Keratinocyte (primary cell): ENCODE results near the gene RBP5. TPM values are rescaled to one million over a fixed set of nuclear protein-coding genes. Genes with fewer than 3 reads are reported as not detected.

Source experiments
- DNase-seq: peaks from one replicate; pipeline ENCODE4 v3.0.0-alpha.2; 2011; ENCODE audit warnings: low read depth, missing footprints, low spot score
- FAIRE-seq: peaks from 2 replicates; lab custom pipeline; 2011; peaks lifted over from hg19 to GRCh38; lab: Jason Lieb, UNC
- H2AFZ ChIP-seq: 2 replicates; pipeline ENCODE4 v1.6.0; 2012; ENCODE audit warnings: low read length, control low read depth, inconsistent platforms; ENCODE audit not compliant: control insufficient read depth
- H3K27ac ChIP-seq: 2 replicates; pipeline ENCODE4 v1.5.1; 2011; ENCODE audit warnings: low read length; ENCODE audit not compliant: control insufficient read depth, insufficient read depth
- H3K27me3 ChIP-seq: 3 replicates; pipeline ENCODE4 v1.6.0; 2011; ENCODE audit warnings: low read length; ENCODE audit not compliant: control insufficient read depth, insufficient read depth; ENCODE audit errors: extremely low read depth
- H3K36me3 ChIP-seq, 2 experiments: 2 replicates in 1 of 2; 3 replicates in 1 of 2; pipeline ENCODE4 v1.5.1; 2011; ENCODE audit warnings: low read length in 2 of 2, mild to moderate bottlenecking in 1 of 2; ENCODE audit not compliant: control insufficient read depth in 2 of 2, insufficient read depth in 2 of 2; ENCODE audit errors: extremely low read depth in 1 of 2
- H3K4me1 ChIP-seq: 3 replicates; pipeline ENCODE4 v1.5.1; 2011; ENCODE audit warnings: low read length; ENCODE audit not compliant: control insufficient read depth, insufficient read depth; ENCODE audit errors: extremely low read depth
- H3K4me2 ChIP-seq: 3 replicates; pipeline ENCODE4 v1.6.0; 2011; ENCODE audit warnings: low read depth, low read length; ENCODE audit not compliant: control insufficient read depth, insufficient read depth; ENCODE audit errors: extremely low read depth
- H3K4me3 ChIP-seq, 3 experiments: fragments of 200-600 bp in 1 of 3; sonication (generic) in 1 of 3; 2 replicates in 2 of 3; 3 replicates in 1 of 3; pipeline ENCODE4 v1.5.1; 2011 to 2016; ENCODE audit warnings: low read length in 3 of 3, mild to moderate bottlenecking in 3 of 3, control low read depth in 2 of 3, inconsistent platforms in 1 of 3, low read depth in 1 of 3, mixed read lengths in 1 of 3, mixed run types in 1 of 3, moderate library complexity in 1 of 3; ENCODE audit not compliant: control insufficient read depth in 2 of 3, insufficient read depth in 2 of 3; ENCODE audit errors: extremely low read depth in 1 of 3
- H3K79me2 ChIP-seq: 2 replicates; pipeline ENCODE4 v1.6.0; 2012; ENCODE audit warnings: low read length; ENCODE audit not compliant: control insufficient read depth, insufficient read depth
- H3K9ac ChIP-seq: 3 replicates; pipeline ENCODE4 v1.6.0; 2011; ENCODE audit warnings: low read length; ENCODE audit not compliant: control insufficient read depth, insufficient read depth; ENCODE audit errors: extremely low read depth
- H3K9me1 ChIP-seq: 3 replicates; pipeline ENCODE4 v1.6.0; 2011; ENCODE audit warnings: low read length; ENCODE audit not compliant: control insufficient read depth, insufficient read depth; ENCODE audit errors: extremely low read depth
- H3K9me3 ChIP-seq: 2 replicates; pipeline ENCODE4 v1.5.1; 2012; ENCODE audit warnings: low read depth, low read length; ENCODE audit not compliant: control insufficient read depth
- H4K20me1 ChIP-seq: 3 replicates; pipeline ENCODE4 v1.6.0; 2011; ENCODE audit warnings: low read length; ENCODE audit not compliant: control insufficient read depth, insufficient read depth; ENCODE audit errors: extremely low read depth
- CTCF ChIP-seq, 3 experiments: IDR thresholded peaks in 1 of 3; conservative IDR thresholded peaks in 1 of 3; optimal IDR thresholded peaks in 1 of 3; 2 replicates in 2 of 3; 3 replicates in 1 of 3; pipeline versions ENCODE3 to v1.5.1; 2011; ENCODE audit warnings: low read length in 3 of 3, mild to moderate bottlenecking in 3 of 3, moderate library complexity in 2 of 3, control low read depth in 1 of 3, inconsistent platforms in 1 of 3; ENCODE audit not compliant: insufficient read depth in 2 of 3; ENCODE audit errors: extremely low read depth in 1 of 3
- EZH2 ChIP-seq: IDR thresholded peaks from one replicate; pipeline ENCODE4 v1.6.1; 2012; ENCODE audit warnings: inconsistent platforms, mild to moderate bottlenecking, low read length, moderate library complexity
- dilution Hi-C: fragments of 300-500 bp; cut with MboI; formaldehyde crosslinking; loops from one replicate; pipeline ENCODE4 v1.7.0; 2020; ENCODE audit warnings: low sequenced_read_pairs; ENCODE audit not compliant: extremely low pct_ligation_motif_present
- polyA plus RNA-seq, 5 experiments: library from polyadenylated mRNA; depleted of rRNA in 3 of 5; stranded (reverse) in 3 of 5; stranded (forward) in 1 of 5; unstranded in 1 of 5; fragments of >200 nt; gene quantifications; 1 replicate in 1 of 5; 2 replicates in 3 of 5; 3 replicates in 1 of 5; pipeline versions ENCODE4 v1.2.1 to v1.2.3, GENCODE V29; 2011 to 2012; ENCODE audit warnings: missing spikeins in 2 of 5, low read depth in 1 of 5, low replicate concordance in 1 of 5

The RBP5 gene
- polyA plus RNA-seq, 1 donor (not counting 4 experiments of a cell fraction or from before 2014, with no cell fraction given): not detected

DNA sequence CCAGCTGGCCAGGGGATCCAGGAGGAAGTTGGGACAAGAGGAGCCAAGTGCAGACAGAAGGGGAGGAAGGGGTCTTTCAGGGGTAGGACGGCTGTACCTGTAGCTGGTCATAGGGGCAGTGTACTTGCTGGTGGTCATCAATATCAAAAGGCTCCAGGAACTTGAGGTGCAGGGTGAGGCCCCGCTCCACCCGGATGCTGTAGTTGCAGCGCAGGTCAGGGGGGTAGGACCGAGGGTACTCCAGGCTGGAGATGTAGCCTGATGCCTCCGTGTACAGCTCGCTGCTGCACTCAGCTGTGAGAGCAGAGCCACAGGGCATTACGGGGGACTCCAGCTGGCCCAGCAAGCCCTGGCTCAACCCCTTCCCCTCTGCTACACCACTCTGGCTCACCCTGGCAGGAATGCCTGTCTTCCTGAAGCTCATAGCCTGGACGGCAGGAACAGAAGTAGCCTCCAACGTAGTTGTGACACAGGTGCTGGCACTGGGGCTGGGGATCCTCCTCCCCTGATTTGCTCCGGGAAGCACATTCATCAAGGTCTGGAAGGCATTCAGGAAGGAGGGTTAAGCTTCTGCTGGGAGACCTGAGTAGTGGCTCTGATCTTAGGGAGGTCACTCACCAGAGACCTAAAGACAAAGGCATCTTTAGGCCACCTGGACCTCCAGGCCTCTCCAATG, 39.4 kb downstream of the RBP5 start:
- Histone ChIP-seq H3K27ac (no peak overlapping the region), H3K9ac (no peak overlapping the region), H3K79me2 (no peaks in the 10 kb centered on the region), H3K27me3 (no peaks in the 10 kb centered on the region), H4K20me1 (no peaks in the 10 kb centered on the region), H3K36me3 (no peaks in the 10 kb centered on the region), H3K4me3 (no peak overlapping the region), H3K4me2 (no peak overlapping the region), H3K4me1 (peaks cover 6% of the 10 kb centered on the region), H3K9me3 (no peaks in the 10 kb centered on the region), H2AFZ (no peak overlapping the region), H3K9me1 (no peaks in the 10 kb centered on the region)
- TF ChIP-seq EZH2 (no peak), CTCF (optimal IDR thresholded peaks at IDR 0.05 in 1 of 3, IDR thresholded peaks at IDR 0.05 in 1 of 3, conservative IDR thresholded peaks at IDR 0.05 in 1 of 3; ENCODE audit: extremely low read depth in 1 of 3, insufficient read depth in 2 of 3, low read length in 3 of 3) (no peak)
- dilution Hi-C loops: no loop called here
- DNase-seq: no peak
- FAIRE-seq: no peak

DNA sequence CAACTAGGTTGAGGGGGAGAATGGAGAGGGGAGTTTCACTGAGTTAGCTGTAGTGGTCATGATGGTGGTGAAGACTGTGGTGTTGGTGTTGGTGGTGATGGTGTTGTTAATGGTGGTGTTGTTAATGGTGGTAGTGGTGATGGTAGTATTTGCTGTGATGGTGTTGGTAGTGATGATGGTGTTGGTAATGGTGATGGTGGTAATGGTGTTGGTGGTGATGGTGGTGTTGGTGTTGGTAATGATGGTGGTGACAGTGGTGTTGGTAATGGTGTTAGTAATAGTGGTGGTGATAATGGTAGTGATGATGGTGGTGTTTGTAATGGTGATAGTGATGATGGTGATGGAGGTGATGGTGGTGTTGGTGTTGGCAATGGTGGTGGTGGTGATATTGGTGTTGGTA, 45.6 kb downstream of the RBP5 start:
- TF ChIP-seq CTCF (optimal IDR thresholded peaks at IDR 0.05 in 1 of 3, IDR thresholded peaks at IDR 0.05 in 1 of 3, conservative IDR thresholded peaks at IDR 0.05 in 1 of 3; ENCODE audit: extremely low read depth in 1 of 3, insufficient read depth in 2 of 3, low read length in 3 of 3): no peak
- no peak for TF ChIP-seq EZH2
- no peak overlapping the region for H3K4me2 ChIP-seq
- no peaks in the 10 kb centered on the region for H3K9me1 ChIP-seq
- H3K36me3 ChIP-seq: no peaks in the 10 kb centered on the region
- no peaks in the 10 kb centered on the region for H3K9me3 ChIP-seq
- dilution Hi-C loops: no loop called here
- peaks cover 19% of the 10 kb centered on the region for H3K4me1 ChIP-seq
- no peak overlapping the region for H3K9ac ChIP-seq
- FAIRE-seq: no peak
- H4K20me1 ChIP-seq: no peaks in the 10 kb centered on the region
- no peaks in the 10 kb centered on the region for H3K27me3 ChIP-seq
- no peak overlapping the region for H2AFZ ChIP-seq
- H3K79me2 ChIP-seq: no peaks in the 10 kb centered on the region
- no peak overlapping the region for H3K27ac ChIP-seq
- no peak overlapping the region for H3K4me3 ChIP-seq
- no peak for DNase-seq
